T-helper 2 cell treated with Interferon-gamma antibody and Interleukin-4, amounts not matched to agents 5 μg/mL and 100 μg/mL, for 36 hours (primary cell): ENCODE measurements around the gene GRIPAP1.

Experiments used
- DNase-seq: peaks from one replicate; pipeline ENCODE4 v3.0.0; 2021; ENCODE audit warnings: low spot score
- H3K27ac Mint-ChIP-seq: one replicate; pipeline ENCODE4 v1.8.0; 2021; ENCODE audit warnings: mild to moderate bottlenecking, mixed read lengths
- H3K27me3 Mint-ChIP-seq: one replicate; pipeline ENCODE4 v1.8.0; 2021; ENCODE audit warnings: low read depth, mixed read lengths
- H3K36me3 Mint-ChIP-seq: one replicate; pipeline ENCODE4 v1.8.0; 2021; ENCODE audit warnings: low read depth, mixed read lengths
- H3K4me1 Mint-ChIP-seq: one replicate; pipeline ENCODE4 v1.8.0; 2021; ENCODE audit warnings: low read depth, mixed read lengths
- H3K4me3 Mint-ChIP-seq: one replicate; pipeline ENCODE4 v1.8.0; 2022; ENCODE audit warnings: mild to moderate bottlenecking, moderate library complexity, mixed read lengths
- H3K9me3 Mint-ChIP-seq: one replicate; pipeline ENCODE4 v1.8.0; 2021; ENCODE audit warnings: mixed read lengths

Gene GRIPAP1

GRCh38 chrX:48958635-48959094 is 43.4 kb downstream of the GRIPAP1 start:
- H3K27me3 Mint-ChIP-seq, result no peaks in the 10 kb centered on the region
- DNase-seq, result peak; percentile 23
- peak overlapping the region; percentile 100 for H3K4me3 Mint-ChIP-seq
- peaks cover 17% of the 10 kb centered on the region for H3K36me3 Mint-ChIP-seq
- H3K27ac Mint-ChIP-seq, result peak overlapping the region; percentile 100
- H3K4me1 Mint-ChIP-seq, result peaks cover 25% of the 10 kb centered on the region
- H3K9me3 Mint-ChIP-seq, result no peaks in the 10 kb centered on the region

- Mint-ChIP-seq H3K27ac (peak overlapping the region; percentile 100), H3K4me3 (peak overlapping the region; percentile 100), H3K27me3 (no peaks in the 10 kb centered on the region), H3K36me3 (peaks cover 15% of the 10 kb centered on the region), H3K4me1 (peaks cover 28% of the 10 kb centered on the region), H3K9me3 (no peaks in the 10 kb centered on the region)
- peak; percentile 92 for DNase-seq
These were observed 44.0 kb downstream of the GRIPAP1 start for GRCh38 chrX:48957827-48958634.

- peak within 1 kb of the TSS; percentile 100 for H3K4me3 Mint-ChIP-seq
- H3K4me1 Mint-ChIP-seq, result peaks cover 33% of the 10 kb centered on the region
- H3K27ac Mint-ChIP-seq, result peak within 1 kb of the TSS; percentile 100
- no peaks in the 10 kb centered on the region for H3K27me3 Mint-ChIP-seq
- no peaks in the 10 kb centered on the region for H3K9me3 Mint-ChIP-seq
- peaks cover 14% of the 10 kb centered on the region for H3K36me3 Mint-ChIP-seq
- peak; percentile 74 for DNase-seq
These were observed 44.6 kb downstream of the GRIPAP1 start, which contains the start of gene OTUD5 for GRCh38 chrX:48957477-48957826. Gene OTUD5, minus strand, starts transcription at chrX:48957607. Its CDS starts 37 bp downstream, at chrX:48957570.

- H3K27ac Mint-ChIP-seq, result peak overlapping the region; percentile 75
- H3K36me3 Mint-ChIP-seq, result peaks cover 19% of the 10 kb centered on the region
- H3K4me1 Mint-ChIP-seq, result peaks cover 38% of the 10 kb centered on the region
- H3K9me3 Mint-ChIP-seq, result no peaks in the 10 kb centered on the region
- peak overlapping the region; percentile 81 for H3K4me3 Mint-ChIP-seq
- peak; percentile 52 for DNase-seq
- no peaks in the 10 kb centered on the region for H3K27me3 Mint-ChIP-seq
These were observed 45.2 kb downstream of the GRIPAP1 start for GRCh38 chrX:48956728-48957414.

- no peak for DNase-seq
- no peaks in the 10 kb centered on the region for H3K27me3 Mint-ChIP-seq
- no peak overlapping the region for H3K4me3 Mint-ChIP-seq
- no peaks in the 10 kb centered on the region for H3K9me3 Mint-ChIP-seq
- peaks cover 12% of the 10 kb centered on the region for H3K36me3 Mint-ChIP-seq
- H3K27ac Mint-ChIP-seq, result no peak overlapping the region
- H3K4me1 Mint-ChIP-seq, result peaks cover 28% of the 10 kb centered on the region
These were observed 53.5 kb downstream of the GRIPAP1 start for GRCh38 chrX:48948589-48948988.

GRCh38 chrX:48945517-48946348 is 56.3 kb downstream of the GRIPAP1 start:
- H3K36me3 Mint-ChIP-seq, result peaks cover 26% of the 10 kb centered on the region
- peak overlapping the region; percentile 53 for H3K27ac Mint-ChIP-seq
- H3K9me3 Mint-ChIP-seq, result no peaks in the 10 kb centered on the region
- no peak for DNase-seq
- no peaks in the 10 kb centered on the region for H3K27me3 Mint-ChIP-seq
- peaks cover 36% of the 10 kb centered on the region for H3K4me1 Mint-ChIP-seq
- peak overlapping the region; percentile 24 for H3K4me3 Mint-ChIP-seq

- peaks cover 60% of the 10 kb centered on the region for H3K4me1 Mint-ChIP-seq
- H3K27me3 Mint-ChIP-seq, result no peaks in the 10 kb centered on the region
- peaks cover 28% of the 10 kb centered on the region for H3K36me3 Mint-ChIP-seq
- peak overlapping the region; percentile 86 for H3K27ac Mint-ChIP-seq
- H3K4me3 Mint-ChIP-seq, result peak overlapping the region; percentile 73
- no peak for DNase-seq
- H3K9me3 Mint-ChIP-seq, result no peaks in the 10 kb centered on the region
These were observed 59.2 kb downstream of the GRIPAP1 start for GRCh38 chrX:48942895-48943294.

GRCh38 chrX:48940404-48940955 is 61.6 kb downstream of the GRIPAP1 start:
- Mint-ChIP-seq H3K9me3 (no peaks in the 10 kb centered on the region), H3K27me3 (no peaks in the 10 kb centered on the region), H3K36me3 (peaks cover 43% of the 10 kb centered on the region), H3K27ac (peak overlapping the region; percentile 99), H3K4me3 (peak overlapping the region; percentile 43), H3K4me1 (peaks cover 74% of the 10 kb centered on the region)
- no peak for DNase-seq

GRCh38 chrX:48939524-48940228 is 62.4 kb downstream of the GRIPAP1 start:
- no peak for DNase-seq
- H3K4me3 Mint-ChIP-seq, result peak overlapping the region; percentile 92
- H3K27ac Mint-ChIP-seq, result peak overlapping the region; percentile 99
- H3K36me3 Mint-ChIP-seq, result peaks cover 51% of the 10 kb centered on the region
- H3K27me3 Mint-ChIP-seq, result no peaks in the 10 kb centered on the region
- peaks cover 81% of the 10 kb centered on the region for H3K4me1 Mint-ChIP-seq
- no peaks in the 10 kb centered on the region for H3K9me3 Mint-ChIP-seq

GRCh38 chrX:48938721-48939425 is 63.2 kb downstream of the GRIPAP1 start:
- H3K4me1 Mint-ChIP-seq, result peaks cover 81% of the 10 kb centered on the region
- H3K27ac Mint-ChIP-seq, result peak overlapping the region; percentile 99
- no peaks in the 10 kb centered on the region for H3K27me3 Mint-ChIP-seq
- DNase-seq, result peak; percentile 75
- H3K9me3 Mint-ChIP-seq, result no peaks in the 10 kb centered on the region
- peak overlapping the region; percentile 92 for H3K4me3 Mint-ChIP-seq
- H3K36me3 Mint-ChIP-seq, result peaks cover 57% of the 10 kb centered on the region

GRCh38 chrX:48937054-48937907 is 64.8 kb downstream of the GRIPAP1 start:
- H3K27me3 Mint-ChIP-seq, result no peaks in the 10 kb centered on the region
- H3K9me3 Mint-ChIP-seq, result no peaks in the 10 kb centered on the region
- H3K27ac Mint-ChIP-seq, result peak overlapping the region; percentile 99
- DNase-seq, result peak; percentile 89
- H3K4me3 Mint-ChIP-seq, result peak overlapping the region; percentile 92
- peaks cover 55% of the 10 kb centered on the region for H3K36me3 Mint-ChIP-seq
- peaks cover 71% of the 10 kb centered on the region for H3K4me1 Mint-ChIP-seq
